Activated B cell treated with CpG ODN at 0.5 μM for 24 hours (primary cell): ENCODE data around the gene TYMS. TPM values are rescaled to one million over a fixed set of nuclear protein-coding genes. Genes with fewer than 3 reads are reported as not detected.

Experiments
- ATAC-seq: fragments of 200-7000 bp; cut with Tn5 transposase; one replicate; pipeline ENCODE4 v1.10.0; 2021; ENCODE audit warnings: low read depth, mild to moderate bottlenecking, moderate library complexity
- CTCF ChIA-PET: fragments of 350-600 bp; sonication (Branson Sonifier 250); formaldehyde crosslinking; loops from one replicate; lab custom pipeline; 2021; ENCODE audit warnings: antibody characterized with exemption; lab: Charles Lee
- POLR2A ChIA-PET: fragments of 350-600 bp; sonication (Branson Sonifier 250); formaldehyde crosslinking; loops from one replicate; lab custom pipeline; 2021; ENCODE audit warnings: antibody characterized with exemption; lab: Charles Lee
- DNase-seq: peaks from one replicate; pipeline ENCODE4 v3.0.0; 2022
- H3K27ac Mint-ChIP-seq: one replicate; pipeline ENCODE4 v1.8.0; 2020; ENCODE audit warnings: mixed read lengths
- H3K27me3 Mint-ChIP-seq: one replicate; pipeline ENCODE4 v1.8.0; 2021; ENCODE audit warnings: mixed read lengths
- H3K36me3 Mint-ChIP-seq: one replicate; pipeline ENCODE4 v1.8.0; 2021; ENCODE audit warnings: low read depth, mixed read lengths
- H3K4me1 Mint-ChIP-seq: one replicate; pipeline ENCODE4 v1.8.0; 2021; ENCODE audit warnings: mixed read lengths
- H3K4me3 Mint-ChIP-seq: one replicate; pipeline ENCODE4 v1.8.0; 2020; ENCODE audit warnings: mild to moderate bottlenecking, mixed read lengths
- H3K9me3 Mint-ChIP-seq: one replicate; pipeline ENCODE4 v1.8.0; 2020; ENCODE audit warnings: mixed read lengths
- CTCF ChIP-seq: fragments of 200-600 bp; IDR thresholded peaks from one replicate; pipeline ENCODE4 v1.8.0; 2022; ENCODE audit warnings: antibody characterized with exemption, mild to moderate bottlenecking
- intact Hi-C: fragments of 100-400 bp; cut with micrococcal nuclease; formaldehyde crosslinking; loops from one replicate; pipeline ENCODE4 v1.15.1; 2024
- total RNA-seq: library from RNA; stranded (reverse); gene quantifications from 2 replicates; pipeline ENCODE4 v1.2.3, GENCODE V29; 2022

Gene TYMS
- total RNA-seq, 1 donor from 2014 or later: 4.0 TPM

DNA sequence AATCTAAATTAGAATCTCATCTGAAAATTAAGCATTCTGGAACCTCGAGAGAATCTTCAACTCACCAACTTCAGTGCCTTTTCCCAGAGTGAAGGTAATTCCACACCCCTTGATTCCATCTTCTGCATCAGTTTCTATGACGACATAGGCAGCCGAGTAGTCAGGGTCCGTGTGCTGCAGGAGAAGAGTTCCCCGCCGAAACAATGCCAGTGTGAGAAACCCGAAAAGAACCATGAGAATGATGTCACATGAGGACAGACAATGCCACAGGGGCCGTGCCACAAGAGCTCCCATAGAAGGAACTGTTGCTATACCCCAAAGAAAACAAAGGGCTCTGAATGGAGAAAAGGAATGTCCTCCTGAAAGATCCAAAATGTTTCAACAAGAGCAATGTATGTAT lies 49.0 kb downstream of the TYMS start:
- H3K9me3 Mint-ChIP-seq: no peaks in the 10 kb centered on the region
- POLR2A ChIA-PET: no interaction called here
- ATAC-seq (no peak), DNase-seq (no peak)
- TF ChIP-seq CTCF: no peak
- H3K4me1 Mint-ChIP-seq: peaks cover 4% of the 10 kb centered on the region
- intact Hi-C loops: no loop called here
- peaks cover 4% of the 10 kb centered on the region for H3K27me3 Mint-ChIP-seq
- peaks cover 3% of the 10 kb centered on the region for H3K36me3 Mint-ChIP-seq
- no peak overlapping the region for H3K4me3 Mint-ChIP-seq
- CTCF ChIA-PET: no interaction called here
- H3K27ac Mint-ChIP-seq: no peak overlapping the region

DNA sequence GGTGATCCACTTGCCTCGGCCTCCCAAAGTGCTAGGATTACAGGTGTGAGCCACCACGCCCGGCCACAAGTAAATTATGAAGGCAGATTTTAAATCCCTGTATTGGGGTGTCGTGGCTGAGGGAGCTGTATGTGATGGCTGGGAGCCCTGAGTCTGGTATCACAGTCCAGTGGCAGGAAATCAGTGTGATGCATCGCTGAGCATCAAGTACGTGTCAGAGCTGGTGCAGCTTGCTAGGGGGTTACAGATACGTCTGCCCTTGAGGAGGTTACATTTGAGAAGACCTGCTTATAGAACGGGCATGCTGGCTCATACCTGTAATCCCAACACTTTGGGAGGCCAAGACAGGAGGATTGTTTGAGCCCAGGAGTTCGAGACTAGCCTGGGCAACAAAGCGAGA lies 50.6 kb downstream of the TYMS start:
- Mint-ChIP-seq H3K9me3 (no peaks in the 10 kb centered on the region), H3K27me3 (peaks cover 4% of the 10 kb centered on the region), H3K27ac (no peak overlapping the region), H3K4me3 (no peak overlapping the region), H3K4me1 (peaks cover 7% of the 10 kb centered on the region), H3K36me3 (peaks cover 3% of the 10 kb centered on the region)
- intact Hi-C loops: no loop called here
- no peak for ATAC-seq
- CTCF ChIA-PET: no interaction called here
- POLR2A ChIA-PET: no interaction called here
- TF ChIP-seq CTCF: no peak
- no peak for DNase-seq

DNA sequence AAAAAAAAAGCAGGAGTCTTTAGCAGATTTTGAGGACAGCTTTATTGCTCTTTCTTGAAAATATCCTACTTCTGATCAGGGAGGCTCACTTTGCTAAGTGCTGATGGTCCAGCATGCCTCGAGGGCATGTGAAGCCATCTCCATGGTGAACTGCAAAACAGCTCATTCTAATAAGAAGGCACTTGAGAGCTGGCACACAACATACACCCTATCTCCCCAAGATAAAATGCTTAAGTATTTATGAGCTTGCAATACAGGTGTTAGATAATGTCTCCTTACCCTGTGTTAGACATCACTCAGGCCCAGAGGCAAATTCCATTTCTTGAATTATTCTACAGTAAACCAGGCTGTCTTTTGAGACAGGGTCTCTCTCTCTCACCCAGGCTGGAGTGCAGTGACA lies 52.3 kb downstream of the TYMS start:
- H3K36me3 Mint-ChIP-seq: peaks cover 3% of the 10 kb centered on the region
- ChIA-PET POLR2A (interaction anchor here (1.1 kb wide), 1 partner anchor 10 kb away, joined by 4 read pairs; no protein-coding TSS in a partner anchor), CTCF (no interaction called here)
- no peaks in the 10 kb centered on the region for H3K9me3 Mint-ChIP-seq
- DNase-seq (no peak), ATAC-seq (no peak)
- no peak overlapping the region for H3K4me3 Mint-ChIP-seq
- no peak overlapping the region for H3K27ac Mint-ChIP-seq
- H3K4me1 Mint-ChIP-seq: peaks cover 7% of the 10 kb centered on the region
- intact Hi-C loops: no loop called here
- peaks cover 4% of the 10 kb centered on the region for H3K27me3 Mint-ChIP-seq
- no peak for TF ChIP-seq CTCF

DNA sequence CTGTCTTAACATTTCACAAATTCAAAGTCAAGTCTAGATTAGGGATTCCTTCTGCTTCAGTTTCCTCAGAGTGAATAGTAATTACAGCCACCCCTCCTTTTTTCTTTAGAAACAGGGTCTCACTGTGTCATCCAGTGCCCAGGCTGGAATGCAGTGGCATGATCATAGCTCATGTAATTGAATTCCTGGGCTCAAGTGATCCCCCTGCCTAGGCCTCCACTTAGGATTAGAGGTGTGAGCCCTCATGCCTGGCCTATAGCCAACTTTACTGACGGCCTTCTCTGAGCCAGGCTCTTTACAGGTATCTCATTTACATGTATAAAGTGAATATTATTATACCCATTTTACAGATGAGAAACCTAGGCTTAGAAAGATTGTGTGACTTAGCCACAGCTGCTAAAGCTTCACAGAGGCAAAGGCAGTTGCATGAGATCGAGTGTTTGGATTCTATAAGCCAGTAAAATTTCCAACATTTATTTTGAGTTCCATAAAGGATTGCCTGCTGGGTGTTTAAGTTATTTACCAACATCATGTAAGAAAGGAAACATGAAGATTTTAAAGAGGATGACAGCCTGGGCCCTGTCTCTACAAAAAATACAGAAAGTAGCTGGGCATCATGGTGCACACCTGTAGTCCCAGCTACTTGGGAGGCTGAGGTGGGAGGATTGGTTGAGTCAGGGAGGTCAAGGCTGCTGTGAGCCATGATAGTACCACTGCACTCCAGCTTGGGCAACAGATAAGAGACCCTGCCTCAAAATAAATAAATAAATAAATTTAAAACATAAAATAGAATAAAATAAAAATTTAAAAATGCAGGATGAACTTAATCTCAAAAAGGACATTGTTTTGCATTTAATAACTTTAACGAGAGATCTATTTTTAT lies 53.2 kb downstream of the TYMS start:
- H3K9me3 Mint-ChIP-seq: no peaks in the 10 kb centered on the region
- intact Hi-C loops: loop anchor here (1.0 kb wide), 1 partner anchor 52 kb away; no protein-coding TSS in a partner anchor
- CTCF ChIA-PET: no interaction called here
- peak overlapping the region; percentile 84 for H3K4me3 Mint-ChIP-seq
- peaks cover 7% of the 10 kb centered on the region for H3K4me1 Mint-ChIP-seq
- TF ChIP-seq CTCF: no peak
- peaks cover 3% of the 10 kb centered on the region for H3K36me3 Mint-ChIP-seq
- ATAC-seq (no peak), DNase-seq (no peak)
- H3K27me3 Mint-ChIP-seq: peaks cover 4% of the 10 kb centered on the region
- POLR2A ChIA-PET: interaction anchor here (1.1 kb wide), 1 partner anchor 10 kb away, joined by 4 read pairs; no protein-coding TSS in a partner anchor
- no peak overlapping the region for H3K27ac Mint-ChIP-seq

DNA sequence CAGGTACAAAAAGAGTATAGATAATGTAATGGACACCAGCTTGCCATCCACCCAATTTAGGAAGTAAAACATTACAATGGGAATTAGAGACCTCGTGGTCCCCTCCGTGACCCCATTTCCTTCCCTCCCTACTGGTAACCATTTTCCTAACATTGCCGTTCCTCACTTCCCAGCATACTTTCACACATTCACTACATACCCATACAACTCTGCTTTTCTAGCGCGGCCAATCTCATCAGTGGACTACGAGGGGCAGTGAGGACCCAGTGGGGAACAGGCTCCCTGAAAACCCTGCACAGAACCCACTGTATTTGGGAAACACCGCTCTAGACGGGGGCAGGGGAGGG lies 53.8 kb downstream of the TYMS start:
- TF ChIP-seq CTCF: no peak
- ATAC-seq (no peak), DNase-seq (no peak)
- ChIA-PET CTCF (no interaction called here), POLR2A (no interaction called here)
- H3K27me3 Mint-ChIP-seq: peaks cover 4% of the 10 kb centered on the region
- peaks cover 7% of the 10 kb centered on the region for H3K4me1 Mint-ChIP-seq
- peaks cover 3% of the 10 kb centered on the region for H3K36me3 Mint-ChIP-seq
- intact Hi-C loops: loop anchor here (1.0 kb wide), 1 partner anchor 53 kb away; no protein-coding TSS in a partner anchor
- peak overlapping the region; percentile 84 for H3K4me3 Mint-ChIP-seq
- peak overlapping the region; percentile 13 for H3K27ac Mint-ChIP-seq
- H3K9me3 Mint-ChIP-seq: no peaks in the 10 kb centered on the region
